Right renal pelvis (tissue), 4 donors: ENCODE data around the gene LPO. TPM values are rescaled to one million over a fixed set of nuclear protein-coding genes. Genes with fewer than 3 reads are reported as not detected.

ENCODE experiments used
- DNase-seq, 4 donors: peaks; one replicate each; pipeline ENCODE4 v3.0.0-alpha.2; 2013; ENCODE audit warnings: low read depth in 4 of 4, low spot score in 3 of 4, missing footprints in 1 of 4
- polyA plus RNA-seq, 4 donors: library from polyadenylated mRNA; unstranded; fragments of 120-200 nt; gene quantifications; one replicate each; pipeline ENCODE4 v1.2.1, GENCODE V29; 2013; ENCODE audit not compliant: insufficient read length in 4 of 4

Gene LPO
- under 1 TPM in 3 of 4 donors, not detected in 1; 0.10 to 0.29 (median 0.14) TPM for polyA plus RNA-seq

DNA sequence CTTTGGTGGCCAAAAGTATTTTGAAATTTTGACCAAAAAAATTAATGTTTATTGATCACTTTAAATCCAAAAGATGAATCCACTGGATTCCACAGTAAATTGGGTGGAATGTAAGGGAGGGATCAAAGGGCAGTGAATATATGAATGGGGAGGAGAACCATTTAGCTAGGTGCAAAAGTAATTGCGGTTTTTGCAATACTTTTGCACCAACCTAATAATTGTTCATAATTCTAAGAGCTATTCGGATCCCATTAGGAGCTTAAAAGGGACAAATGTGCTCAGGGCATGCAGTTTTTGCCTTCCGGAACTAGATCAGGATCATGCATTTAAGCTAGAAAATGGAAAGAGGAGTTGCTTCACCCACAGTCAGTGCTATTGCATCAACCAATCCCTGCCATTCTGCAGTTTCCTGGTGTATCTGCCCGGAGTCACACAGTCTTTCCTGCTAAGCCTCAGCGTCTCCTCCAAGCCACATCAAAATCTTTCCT, at the start of gene LPO:
Gene LPO (plus strand): TSS at position 438 of the 488 bp plus-strand sequence. CDS start 4,396 bp downstream, outside the sequence.
- no peak for DNase-seq

DNA sequence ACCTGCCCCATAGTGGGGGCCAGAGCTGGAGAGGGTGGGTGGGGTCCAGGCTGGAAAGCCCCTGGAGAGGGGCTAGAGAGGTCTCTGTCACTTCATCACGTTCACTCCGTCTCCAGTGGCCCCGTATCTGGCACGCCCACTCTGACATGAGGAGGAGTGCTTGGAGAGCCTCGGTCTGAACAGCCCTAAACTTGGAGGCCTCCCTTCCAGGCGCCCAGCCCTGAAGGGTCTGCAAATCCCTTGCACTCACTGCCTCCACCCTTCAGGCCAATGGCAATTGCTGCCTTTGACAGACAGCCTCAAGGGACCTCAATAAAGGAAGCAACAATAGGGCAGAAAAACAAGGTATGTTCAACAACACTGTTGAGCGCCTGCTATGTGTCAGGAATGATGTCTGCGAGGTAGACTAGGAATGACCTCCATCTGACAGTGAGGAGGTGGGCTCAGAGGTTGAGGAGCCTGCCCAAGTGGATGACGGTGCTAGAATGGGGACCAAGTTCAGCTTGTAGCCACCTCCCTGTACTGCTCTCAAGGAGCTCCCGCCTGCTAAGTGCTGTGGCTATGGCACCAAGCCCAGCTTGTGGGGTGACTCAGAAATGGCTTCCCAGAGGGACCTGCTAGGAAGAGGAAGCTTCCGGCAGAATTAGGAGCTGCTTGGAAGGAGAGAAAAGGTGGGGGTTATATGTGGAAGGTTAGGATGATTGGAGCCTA, 48.8 kb upstream of the LPO start:
- DNase-seq = no peak

DNA sequence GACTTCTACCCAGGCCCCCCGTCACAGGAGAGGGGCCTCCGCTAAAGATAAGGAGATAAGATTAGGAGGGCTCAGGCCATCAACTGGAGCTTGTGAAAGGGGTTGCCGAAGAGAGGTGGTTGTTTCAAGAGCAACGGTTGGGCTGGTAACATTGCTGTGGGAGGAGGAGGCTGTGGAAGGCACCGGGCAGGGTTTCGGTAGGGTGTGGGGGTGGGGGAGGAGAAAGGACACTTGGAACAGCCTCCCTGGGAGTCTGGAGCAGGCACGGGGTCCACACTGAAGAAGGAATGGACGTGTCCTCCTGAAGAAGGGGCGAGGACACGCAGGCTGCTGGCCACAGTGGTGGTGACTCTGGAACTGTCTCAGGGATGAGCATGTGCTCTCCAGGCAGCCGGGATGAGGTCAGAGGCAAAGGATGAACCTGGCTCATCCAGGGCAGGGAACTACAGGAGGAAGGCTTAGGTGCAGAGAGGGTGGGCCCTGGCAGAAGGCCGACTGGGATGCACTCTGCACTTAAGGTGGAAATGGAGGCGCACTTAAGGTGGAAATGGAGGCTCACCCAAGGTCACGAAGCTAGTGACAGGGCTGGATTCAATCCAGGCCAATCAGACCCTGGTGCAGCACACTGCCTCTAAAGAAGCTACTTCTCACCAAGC, 47.0 kb upstream of the LPO start:
- DNase-seq = no peak

DNA sequence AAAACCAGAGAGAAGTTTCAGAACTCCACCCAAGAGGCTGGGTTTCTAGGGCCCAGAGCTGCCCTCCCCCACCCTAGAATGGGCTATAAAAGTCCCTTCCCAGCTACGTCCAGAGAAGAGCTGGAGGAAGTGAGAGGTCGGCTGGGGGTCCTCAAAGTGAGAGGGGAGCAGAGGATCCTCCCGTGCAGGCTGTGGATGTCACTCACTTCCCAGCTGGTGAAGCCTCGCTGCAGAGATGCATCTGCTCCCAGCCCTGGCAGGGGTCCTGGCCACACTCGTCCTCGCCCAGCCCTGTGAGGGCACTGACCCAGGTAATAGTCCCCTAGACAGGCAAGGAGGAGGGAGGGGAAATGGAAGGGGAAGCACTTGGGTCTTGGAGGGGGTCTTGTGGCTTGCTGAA, 45.8 kb upstream of the LPO start, which contains the start of gene EPX:
Gene EPX (plus strand): TSS at position 115 of the 400 bp plus-strand sequence. CDS start 121 bp downstream, at position 236.
- DNase-seq = no peak

DNA sequence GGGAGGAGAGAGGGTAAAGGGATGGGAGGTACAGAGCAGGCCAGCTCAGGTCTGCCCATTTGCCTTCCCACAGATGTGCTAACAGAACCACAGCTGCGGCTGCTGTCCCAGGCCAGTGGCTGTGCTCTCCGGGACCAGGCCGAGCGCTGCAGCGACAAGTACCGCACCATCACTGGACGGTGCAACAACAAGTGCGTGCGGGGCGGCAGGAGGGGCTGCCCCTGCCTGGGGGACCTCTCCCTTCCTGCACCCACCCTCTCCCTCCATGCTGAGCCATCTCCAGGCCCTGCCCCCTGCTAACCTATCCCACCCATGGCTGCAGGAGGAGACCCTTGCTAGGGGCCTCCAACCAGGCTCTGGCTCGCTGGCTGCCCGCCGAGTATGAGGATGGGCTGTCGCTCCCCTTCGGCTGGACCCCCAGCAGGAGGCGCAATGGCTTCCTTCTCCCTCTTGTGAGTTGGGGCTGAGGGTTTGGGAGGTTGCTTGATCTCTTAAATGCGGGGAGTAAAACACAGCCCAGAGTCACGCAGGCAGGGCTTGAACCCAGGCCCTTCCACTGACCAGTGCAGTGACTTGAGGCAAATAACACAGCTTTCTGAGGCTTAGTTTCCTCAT, 44.6 kb upstream of the LPO start:
- DNase-seq = no peak

DNA sequence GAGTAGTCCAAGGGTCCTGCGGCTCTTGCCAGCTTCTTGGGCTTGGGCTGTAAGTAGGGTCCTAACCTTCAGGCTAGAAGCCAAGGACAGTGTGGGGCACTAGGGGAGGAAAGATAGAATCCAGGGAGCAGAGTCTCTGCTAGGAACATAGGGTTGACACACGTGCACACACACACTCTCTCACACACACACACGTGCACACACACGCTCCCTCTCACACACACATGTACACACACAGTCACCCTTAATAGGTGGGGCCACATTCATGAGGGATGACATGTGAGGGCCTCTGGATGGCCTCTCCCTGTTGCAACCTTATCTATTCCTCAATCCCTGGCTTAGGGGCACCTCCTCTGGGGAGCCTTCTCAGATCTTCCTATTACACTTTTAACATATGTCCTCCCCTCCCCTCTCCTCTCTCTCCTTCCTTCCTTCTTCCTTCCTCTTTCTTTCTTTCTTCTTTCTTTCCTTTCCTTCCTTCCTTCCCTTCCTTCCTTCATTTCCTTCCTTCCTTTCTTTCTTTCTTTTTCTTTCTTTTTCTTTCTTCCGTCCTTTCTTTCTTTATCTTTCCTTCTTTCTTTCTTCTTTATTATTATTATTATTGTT, 42.8 kb upstream of the LPO start:
- no peak for DNase-seq

DNA sequence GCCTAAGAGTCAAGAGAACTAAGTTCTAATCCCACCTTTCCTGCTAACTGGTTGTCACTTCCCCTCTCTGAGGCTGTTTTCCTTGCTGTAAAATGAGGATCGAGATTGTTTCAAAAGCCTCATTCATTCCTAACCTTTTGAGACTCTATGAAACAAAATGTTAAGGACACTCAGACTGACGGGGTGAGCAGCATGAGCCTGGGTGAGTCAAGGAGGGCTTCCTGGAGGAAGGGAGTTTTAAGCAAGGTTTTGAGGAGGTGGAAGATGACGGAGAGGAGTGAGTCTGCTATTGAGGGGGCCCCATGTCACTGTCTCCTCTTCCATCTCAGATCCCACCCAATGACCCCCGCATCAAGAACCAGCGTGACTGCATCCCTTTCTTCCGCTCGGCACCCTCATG, 41.8 kb upstream of the LPO start:
- no peak for DNase-seq

DNA sequence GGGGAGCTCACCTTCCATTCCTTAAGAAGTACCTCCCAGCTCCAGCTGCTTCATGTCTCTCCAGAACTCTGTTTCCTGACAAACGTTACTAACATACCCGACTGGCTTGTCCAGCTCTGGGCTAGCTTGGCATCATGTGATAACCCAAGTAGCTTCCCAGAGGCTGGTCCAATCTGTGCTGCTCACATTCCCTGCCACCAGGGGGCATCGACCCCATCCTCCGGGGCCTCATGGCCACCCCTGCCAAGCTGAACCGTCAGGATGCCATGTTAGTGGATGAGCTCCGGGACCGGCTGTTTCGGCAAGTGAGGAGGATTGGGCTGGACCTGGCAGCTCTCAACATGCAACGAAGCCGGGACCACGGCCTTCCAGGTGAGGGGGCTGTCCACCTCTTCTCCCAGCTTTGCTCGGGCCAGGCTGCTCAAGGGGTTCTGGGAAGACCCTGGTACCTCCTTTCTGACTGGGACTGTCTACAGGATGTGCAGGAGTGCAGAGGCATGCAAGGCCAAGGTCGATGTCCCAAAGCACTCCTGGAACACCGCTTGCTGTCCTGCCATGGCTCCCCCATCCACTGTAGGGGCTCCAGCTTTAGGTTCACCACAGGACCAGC, 38.3 kb upstream of the LPO start:
- DNase-seq = peak in 1 of 4 donors; percentile 4

DNA sequence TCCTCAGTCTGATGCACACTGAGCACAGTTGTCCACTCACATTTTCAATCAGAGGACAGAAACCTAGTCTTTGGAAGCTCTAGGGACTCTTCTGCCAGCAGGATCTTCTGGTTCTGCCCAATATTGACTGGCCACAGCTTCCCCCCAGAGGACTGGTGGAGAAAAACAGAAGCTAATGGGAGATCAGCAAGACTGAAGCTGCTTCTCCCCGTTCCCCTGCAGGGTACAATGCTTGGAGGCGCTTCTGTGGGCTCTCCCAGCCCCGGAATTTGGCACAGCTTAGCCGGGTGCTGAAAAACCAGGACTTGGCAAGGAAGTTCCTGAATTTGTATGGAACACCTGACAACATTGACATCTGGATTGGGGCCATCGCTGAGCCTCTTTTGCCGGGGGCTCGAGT, 35.5 kb upstream of the LPO start:
- DNase-seq = no peak

DNA sequence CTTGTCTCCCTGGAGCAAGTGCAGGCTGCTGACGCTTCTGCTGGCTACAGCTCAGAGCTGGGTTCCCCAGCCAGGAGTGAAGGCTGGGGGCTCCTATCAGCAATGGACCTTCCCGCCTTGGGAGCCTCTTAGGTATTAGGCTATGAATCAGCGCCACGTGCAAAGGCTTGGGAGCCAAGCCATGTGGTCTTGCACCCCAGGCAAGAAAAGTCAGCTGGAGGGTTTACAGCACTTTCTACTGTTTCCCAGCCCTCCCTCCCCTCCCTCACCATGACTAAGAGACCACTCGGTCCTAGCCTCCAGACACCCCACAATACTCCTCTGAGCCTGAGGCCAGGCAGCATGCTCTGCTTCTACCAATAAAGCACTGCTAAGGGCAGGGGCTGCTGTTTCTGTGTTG, 33.6 kb upstream of the LPO start:
- no peak for DNase-seq

DNA sequence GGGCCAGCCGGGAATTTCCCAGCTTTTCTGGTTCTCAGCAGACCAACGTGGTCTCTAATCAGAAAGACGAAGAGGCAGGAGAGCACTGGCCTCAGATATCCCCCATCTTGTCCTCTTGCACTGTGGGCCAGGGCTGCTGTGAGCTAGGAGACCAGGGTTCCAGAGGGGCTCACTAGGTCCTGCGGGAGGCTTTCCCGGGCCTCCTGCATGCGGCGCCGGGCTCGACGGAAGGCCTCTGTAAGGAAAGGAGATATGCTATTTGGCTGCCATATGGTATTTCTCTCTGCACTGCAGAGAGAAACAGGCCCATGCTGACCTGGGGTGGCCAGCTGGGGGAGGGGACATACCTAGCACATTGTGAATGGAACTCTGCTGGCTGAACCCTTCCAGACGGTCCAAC, 32.4 kb upstream of the LPO start:
- DNase-seq = no peak

DNA sequence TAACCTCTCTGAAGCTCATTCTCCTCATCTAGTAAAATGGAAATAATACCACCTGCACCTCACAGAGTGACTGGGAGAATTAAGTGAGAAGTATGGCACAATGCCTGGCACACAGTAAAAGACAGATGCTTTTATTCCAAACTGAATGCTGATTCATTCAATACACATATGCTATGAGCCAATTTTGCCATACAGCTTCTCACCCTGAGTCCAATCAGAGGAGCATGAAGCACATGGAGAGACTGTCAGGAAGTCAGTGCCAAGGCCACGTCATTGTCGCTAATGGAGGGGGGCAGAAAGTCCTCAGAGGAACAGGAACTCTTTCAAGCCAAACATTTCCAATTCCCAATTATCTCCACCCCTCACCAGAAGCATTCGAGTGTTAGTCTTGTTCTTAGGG, 30.9 kb upstream of the LPO start:
- no peak for DNase-seq

DNA sequence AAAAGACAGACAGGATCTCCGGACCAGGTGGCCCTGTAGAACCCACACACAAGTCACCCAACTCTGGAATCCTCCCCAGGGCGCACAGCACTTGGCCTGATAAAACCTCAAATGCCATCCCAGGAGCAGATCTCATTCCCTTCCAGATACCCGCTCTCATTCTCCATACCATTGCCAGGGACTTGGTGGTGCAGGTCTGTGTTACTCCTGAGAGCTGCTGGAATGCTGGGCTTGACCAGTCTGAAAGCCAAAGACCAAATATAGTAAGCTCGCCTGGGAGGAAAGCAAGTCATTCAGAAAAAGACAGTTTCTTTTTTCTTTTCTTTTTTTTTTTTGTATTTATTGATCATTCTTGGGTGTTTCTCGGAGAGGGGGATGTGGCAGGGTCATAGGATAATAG, 30.0 kb upstream of the LPO start:
- DNase-seq = no peak

DNA sequence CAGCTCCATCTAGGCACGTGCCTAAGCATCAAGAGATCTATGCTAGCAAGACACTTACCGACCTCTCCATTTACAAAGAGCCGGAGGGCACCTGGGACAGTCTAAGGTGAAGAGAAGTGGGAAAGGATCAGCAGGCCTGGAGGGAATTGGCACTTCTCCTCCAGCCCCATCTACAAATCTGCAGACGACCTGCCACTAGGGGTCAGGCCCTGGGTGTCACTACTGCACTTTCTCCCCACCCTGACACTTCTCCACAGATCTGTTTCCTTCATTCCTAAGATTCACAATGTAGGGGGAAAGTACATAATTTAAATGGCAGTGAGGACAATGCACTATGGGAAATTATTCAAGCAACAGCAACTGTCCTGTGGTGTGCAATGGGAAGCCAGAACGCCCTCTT, 27.5 kb upstream of the LPO start:
- no peak for DNase-seq

DNA sequence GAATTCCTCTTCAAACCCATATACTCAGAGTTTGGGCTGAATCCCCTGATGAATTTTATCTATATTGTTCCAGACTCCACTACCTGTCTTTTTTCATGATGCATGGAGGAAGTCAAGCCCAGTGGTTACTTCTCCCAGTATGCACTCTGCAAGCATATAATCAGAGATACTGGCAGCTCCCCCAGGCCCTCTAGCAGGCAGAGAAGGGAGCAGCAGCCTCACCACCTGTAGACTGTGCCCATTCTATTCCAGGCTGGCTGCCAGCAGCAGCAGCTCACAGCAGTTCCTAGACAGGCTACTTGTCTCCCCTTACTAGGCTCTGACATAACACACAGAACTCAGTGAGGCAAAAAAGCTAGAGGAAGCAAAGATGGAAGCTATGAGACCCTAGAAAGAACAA, 22.7 kb upstream of the LPO start:
- DNase-seq = no peak

DNA sequence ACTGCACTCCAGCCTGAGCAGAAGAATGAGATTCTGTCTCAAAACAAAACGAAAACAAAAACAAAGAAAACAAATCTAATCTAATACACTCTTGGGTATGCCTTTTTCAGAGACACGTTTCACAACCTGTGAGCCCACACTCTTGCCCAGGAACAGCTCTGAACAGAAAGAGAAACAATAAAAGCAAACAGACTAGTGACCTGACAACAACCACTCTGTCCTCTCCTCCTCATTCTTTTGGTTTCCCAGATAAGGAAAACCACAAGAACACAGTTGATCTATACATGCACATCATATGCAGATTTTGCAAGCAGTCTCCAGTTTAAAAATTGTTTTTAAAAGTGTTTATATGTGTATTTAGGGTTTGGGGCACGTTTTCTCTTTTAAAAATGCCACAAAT, 20.6 kb upstream of the LPO start:
- no peak for DNase-seq

DNA sequence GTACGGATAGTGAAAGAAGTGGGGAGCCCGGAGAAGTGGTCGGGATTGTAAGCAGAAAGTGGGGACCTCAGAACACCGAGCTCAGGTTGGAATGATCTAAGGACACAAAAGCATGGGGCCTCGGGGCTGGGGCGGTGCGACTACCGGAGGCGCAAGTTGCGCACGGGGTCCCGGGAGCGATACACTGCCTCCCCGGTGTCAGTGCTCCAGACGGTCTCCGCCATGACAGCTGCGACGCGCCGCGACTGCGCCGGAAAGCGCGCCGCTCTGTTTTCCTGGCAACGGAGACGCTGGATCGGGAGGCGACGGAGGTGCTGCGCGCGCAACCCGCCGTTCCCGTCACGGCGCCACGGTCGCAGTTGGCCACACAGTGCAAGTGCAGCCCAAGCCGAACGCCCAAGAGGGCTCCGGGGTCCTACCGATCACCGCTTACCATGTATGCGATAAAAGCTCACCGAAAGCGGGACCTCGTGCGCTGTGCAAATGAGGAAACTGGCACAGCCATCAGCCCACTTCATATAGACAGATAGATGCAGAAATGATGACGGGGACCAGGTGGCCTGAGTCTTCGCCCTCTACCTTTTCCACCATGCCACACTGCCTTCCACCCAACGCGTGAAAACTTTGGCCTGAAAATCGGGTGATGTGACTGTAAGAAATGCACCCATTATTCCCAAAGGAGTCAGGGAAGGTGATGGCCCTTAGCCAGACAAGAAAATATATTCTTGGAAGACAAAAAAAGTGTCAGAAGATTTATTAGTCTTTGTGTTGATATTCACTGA, 19.2 kb upstream of the LPO start, which contains the start of gene MKS1:
Gene MKS1 (minus strand): TSS at position 249 of the 782 bp plus-strand sequence. CDS start 25 bp downstream, at position 224.
- peak; percentile 86 to 91 (median 89) for DNase-seq

DNA sequence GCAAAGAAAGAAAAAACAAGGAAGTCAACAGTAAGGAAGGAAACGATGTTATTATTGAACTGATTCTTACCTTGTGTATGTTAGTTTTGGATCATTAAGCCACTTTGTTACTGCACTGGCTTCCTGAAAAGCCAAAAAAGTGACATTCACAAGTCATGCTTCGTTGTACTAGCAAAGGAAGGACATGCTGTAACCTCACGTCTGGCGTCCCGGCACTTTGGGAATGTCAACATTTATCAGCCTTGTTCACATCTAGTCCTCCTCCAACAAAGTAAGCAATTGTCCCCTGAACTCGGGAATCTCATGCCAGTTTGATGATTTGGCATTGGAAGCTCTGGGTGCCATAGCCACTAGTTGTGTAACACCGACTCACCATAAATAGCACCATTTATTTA, 18.6 kb upstream of the LPO start:
- DNase-seq = peak in 1 of 4 donors; percentile 3

DNA sequence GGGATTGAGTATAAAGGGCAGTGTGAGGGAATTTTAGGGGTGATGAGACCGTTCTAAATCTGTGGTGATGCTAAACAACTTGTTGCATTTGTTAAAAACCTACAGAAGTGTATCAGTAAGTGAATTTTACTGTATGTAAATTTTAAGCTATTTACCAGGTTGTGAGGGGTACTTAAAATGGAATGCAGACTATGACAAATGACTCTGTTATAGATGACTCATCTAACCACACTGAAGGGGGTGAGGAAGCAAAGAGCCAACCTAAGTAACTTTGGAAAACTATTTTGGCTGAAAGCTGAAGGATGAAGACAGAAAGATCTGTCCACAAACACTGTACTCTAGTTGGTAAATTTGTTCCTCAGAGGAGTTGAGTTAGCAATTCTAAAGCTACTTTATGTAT, 14.1 kb upstream of the LPO start:
- no peak for DNase-seq

DNA sequence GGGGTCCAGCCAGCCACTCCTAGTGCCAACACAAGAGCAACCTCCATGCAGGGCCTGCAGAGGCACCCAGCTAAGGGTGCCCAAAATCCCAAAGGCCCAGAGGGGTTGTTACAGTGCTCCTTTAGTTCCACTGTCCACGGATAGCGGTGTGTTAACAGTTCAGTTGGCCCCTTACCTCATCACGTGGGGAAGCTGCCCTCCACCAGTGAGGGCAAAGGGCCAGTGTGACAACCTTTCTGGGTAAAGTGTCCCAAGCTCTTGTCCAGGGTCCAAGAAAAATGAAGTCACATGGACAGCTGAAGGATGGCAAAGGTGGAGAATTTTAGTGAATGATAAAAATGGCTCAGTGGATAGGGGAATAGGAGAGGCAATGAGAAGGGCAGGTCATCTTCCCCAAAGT, 10.7 kb upstream of the LPO start:
- DNase-seq = no peak
